ENCODE measurements around the gene ERCC6. TPM values are rescaled to one million over a fixed set of nuclear protein-coding genes. Genes with fewer than 3 reads are reported as not detected.

ERCC6 gene
- total RNA-seq, 1 donor from 2014 or later = 32.7 TPM

DNA sequence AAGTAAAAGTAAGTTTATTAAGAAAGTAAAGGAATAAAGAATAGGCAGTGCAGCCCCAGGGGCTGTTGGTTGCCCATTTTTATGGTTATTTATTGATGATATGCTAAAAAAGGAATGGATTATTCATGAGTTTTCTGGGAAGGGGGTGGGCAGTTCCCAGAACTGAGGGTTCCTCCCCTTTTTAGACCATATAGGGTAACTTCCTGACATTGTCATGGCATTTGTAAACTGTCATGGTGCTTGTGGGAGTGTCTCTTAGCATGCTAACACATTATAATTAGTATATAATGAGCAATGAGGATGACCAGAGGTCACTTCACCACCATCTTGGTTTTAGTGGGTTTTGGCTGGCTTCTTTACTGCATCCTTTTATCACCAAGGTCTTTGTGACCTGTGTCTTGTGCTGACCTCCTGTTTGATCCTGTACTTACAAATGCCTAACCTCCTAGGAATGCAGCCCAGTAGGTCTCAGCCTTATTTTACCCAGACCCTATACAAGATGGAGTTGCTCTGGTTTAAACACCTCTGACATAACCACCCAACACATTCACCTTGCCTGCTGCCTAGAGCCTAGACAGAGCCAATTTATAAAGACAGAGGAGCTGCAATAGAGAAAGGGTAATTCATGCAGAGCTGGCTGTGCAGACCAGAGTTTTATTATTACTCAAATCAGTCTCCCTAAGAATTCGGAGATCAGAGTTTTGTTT lies 10.9 kb upstream of the ERCC6 start:
- intact Hi-C loops (cut with micrococcal nuclease) = no loop called here

DNA sequence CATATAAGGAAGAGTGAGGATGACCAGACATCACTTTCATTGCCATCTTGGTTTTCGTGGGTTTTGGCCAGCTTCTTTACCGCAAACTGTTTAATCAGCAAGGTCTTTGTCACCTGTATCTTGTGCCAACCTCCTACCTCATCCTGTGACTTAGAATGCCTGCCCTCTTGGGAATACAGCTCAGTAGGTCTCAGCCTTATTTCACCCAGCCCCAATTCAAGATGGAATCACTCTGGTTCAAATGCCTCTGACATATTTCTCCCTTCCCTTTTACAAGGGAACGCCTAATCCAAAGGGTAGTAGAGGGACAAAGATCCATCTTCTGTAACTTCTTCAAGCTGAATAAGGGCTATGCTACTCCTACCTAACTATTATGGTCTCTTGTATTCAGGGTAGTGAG lies 4.7 kb upstream of the ERCC6 start:
- intact Hi-C loops (cut with micrococcal nuclease) = no loop called here

DNA sequence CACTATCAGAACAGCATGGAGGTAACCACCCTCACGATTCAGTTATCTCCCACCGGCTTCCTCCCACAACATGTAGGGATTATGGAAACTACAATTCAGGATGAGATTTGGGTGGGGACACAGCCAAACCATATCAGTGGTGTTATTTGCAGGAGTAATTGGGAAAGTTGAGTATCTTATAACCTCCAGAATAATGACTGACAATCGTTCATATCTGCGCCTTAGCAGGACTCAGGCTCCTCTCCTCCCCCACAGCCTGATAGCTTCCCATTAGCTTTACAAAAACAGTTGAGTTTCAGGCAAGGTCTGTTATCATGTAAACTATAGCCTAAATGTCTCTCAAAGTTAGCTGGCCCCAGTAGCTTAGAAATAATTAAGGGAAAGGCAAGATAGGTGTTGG lies 3.4 kb upstream of the ERCC6 start:
- intact Hi-C loops (cut with micrococcal nuclease) = no loop called here

DNA sequence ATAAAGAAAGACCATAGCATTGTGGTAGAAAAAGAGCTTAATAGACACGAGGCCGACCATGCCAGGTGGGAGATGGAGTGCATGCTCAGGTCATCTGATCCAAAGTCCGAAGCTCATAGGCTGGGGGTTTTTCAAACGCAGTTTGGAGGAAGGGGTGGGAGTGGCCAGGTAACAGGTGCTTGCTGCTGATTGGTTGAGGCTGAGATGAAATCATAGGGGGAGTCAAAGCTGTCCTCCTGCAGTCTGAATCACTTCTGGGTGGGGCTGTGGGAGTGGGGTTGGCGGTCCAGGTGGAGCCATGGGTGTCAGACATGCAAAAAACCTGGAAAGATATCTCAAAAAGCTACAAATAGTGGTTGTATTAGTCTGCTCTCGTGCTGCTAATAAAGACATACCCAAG lies 2.8 kb upstream of the ERCC6 start:
- intact Hi-C loops (cut with micrococcal nuclease) = no loop called here

DNA sequence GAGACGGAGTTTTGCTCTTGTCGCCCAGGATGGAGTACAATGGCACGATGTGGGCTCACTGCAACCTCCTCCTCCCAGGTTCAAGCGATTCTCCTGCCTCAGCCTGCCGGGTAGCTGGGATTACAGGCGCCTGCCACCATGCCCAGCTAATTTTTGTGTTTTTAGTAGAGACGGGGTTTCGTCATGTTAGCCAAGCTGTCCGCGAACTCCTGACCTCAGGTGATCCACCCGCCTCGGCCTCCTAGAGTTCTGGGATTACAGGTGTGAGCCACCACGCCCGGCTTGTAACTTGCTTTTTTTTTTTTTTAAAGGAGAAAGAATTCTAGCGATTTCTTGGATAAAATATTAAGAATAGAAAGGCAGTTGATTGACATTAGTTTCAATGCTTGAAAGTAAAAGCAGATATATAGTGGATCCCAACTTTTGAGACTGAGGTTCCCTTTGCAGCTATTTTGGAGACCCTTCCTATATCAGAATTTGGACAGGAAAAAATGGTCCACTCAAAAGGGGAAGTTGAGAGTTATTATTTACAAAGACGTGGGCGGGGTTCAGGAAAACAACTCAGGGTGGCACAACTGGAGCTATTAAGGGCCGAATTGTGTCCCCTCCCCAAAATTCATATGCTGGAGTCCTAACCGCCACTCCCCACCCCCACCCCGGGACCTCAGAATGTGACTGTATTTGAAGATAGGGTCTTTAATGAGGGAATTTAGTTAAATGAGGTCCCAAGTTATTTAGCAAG lies 1.3 kb upstream of the ERCC6 start:
- intact Hi-C loops (cut with micrococcal nuclease) = no loop called here

DNA sequence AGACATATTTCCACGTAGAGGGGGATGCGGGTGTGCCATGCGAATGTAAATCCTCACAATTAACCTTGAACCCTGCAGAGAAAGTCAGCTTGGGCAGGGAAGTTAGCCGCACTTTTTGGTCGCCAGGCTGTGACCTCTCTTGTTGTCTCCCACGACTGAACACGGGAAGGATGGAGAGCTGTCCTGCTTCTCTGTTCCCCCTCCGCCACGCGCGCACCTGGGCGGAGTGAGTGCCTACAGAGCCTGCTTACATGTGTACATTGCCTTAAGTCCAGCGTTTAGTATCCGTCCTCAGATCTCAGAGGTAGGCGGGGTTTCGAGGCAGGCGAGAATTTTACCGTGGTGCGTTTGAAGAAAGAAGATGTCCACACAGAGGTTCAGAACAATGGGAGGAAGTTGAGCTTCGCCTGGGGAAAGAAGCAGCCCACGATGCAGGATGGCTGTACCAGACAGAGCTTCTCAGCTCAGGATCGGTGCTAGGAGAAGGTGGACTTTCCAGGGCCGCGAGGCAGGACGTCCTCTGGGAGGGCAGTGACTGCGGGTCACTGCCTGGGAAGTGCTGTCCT lies 482 bp upstream of the ERCC6 start:
- intact Hi-C loops (cut with micrococcal nuclease) = loop anchor here (1.0 to 10.0 kb wide), 6 partner anchors 29 to 1232 kb away; partner anchors contain the start of genes MAPK8 and TMEM273

DNA sequence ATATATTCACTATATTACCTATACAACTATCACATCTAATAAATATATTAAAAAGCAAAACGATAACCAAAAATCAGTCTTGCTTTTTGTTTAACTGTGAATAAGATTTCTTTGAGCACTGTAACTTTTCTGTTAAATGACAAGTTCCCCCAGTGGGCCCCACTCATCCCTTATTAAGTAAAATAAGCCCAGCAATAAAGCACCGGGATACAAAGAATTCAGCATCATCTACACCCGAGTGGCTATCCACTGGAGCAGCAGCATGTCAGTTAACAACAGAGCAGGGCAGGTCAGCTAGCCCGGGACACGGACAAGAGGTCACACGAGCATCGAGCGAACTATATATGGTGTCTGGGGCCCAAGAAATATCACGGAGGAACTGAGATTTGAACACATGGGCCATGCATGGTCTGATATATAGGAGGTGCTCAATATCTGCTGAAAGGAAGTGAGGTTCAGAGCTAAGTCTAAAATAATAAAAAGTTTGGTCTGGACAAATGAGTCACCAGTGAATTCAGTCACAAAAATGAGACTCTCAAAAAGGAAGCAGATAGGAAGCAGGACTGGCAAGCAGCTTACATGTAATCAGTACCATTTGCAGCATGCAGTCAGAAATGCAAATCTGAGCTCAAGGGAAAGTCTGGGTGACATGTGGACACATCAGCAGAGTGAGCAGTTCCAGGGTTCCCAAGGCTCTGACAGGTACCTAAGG lies 4.1 kb downstream of the ERCC6 start:
- intact Hi-C loops (cut with micrococcal nuclease) = loop anchor here (5.0 to 10.0 kb wide), 2 partner anchors 350 to 1228 kb away; partner anchors contain the start of genes MAPK8 and TMEM273

DNA sequence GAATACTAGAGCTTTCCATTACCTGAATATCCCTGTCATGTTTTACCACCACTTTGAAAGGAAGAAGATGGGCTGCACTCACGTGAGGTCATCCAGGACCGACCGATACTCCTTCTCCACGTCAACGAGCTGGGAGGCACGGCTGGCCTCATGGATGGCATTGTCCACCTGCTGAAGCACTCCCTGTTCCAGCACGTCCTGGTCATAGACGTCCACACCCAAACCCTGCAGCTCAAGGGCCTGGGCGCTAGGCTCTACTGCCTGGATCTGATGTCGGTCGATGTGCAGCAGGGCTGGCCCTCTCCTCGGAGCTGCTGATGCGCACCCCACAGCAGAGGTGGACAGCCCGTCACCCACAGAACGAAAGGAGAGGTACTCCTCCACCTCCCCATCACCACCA lies 6.5 kb downstream of the ERCC6 start:
- intact Hi-C loops (cut with micrococcal nuclease) = loop anchor here (10.0 kb wide), 1 partner anchor 348 kb away; the partner anchor contains the start of gene TMEM273

DNA sequence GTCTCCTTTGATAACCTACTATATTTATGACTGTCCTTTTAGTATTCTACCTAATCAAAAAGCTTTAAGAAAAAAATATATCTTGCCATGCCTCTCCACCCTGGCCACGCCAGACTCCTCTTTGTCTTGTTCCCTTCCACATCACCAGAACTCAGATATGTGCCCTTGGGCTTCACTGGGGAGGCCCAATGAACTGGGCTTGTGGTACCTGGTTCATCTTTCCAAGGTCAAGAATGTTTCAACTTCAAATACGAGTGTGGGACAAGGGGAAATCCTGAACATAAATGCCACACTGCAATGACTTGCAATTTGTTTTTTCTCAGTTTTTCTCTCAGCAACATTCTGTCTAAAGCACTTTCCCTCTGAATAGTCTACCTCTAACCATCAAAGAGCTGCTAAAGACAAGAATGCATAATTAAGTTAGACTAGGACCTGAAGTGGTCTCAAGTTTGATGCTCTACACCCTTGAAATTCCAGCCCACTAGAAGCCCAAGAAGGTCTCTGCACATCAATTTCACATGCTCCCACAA lies 9.9 kb downstream of the ERCC6 start:
- intact Hi-C loops (cut with micrococcal nuclease) = no loop called here

DNA sequence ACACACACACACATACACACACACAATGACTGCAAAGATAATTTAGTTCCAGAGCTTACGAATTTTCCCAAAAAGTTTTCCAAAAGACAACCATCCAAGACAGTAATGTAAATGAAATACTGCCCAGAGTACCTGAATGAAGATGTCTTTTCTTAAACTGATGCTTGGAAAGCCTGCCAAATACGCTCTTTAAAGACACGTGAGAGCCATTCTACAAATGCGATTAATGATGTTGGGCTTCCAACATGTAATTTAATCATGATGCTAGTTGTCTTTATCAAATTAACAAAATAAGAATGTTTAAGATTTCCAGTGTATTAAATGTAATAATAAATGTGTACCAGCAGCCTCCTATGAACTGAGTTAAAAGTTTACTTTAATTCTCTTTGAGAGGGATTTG lies 11.1 kb downstream of the ERCC6 start:
- intact Hi-C loops (cut with micrococcal nuclease) = no loop called here

DNA sequence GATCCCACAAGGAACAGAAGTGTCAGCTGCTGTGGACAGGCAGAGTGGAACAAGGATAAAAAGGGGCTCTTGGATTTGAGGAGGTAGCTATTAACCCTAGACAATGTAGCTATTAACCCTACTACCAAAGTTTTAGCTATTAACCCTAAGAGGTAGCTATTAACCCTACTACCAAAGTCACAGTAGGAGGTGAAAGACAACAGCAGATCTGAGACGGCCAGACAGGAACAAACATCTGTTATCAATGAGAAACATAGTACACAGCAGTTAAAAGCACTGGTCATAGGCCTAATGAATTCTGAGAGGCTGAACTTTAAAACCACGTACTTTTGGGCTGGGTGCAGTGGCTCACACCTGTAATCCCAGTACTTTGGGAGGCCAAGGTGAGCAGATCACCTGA lies 11.9 kb downstream of the ERCC6 start:
- intact Hi-C loops (cut with micrococcal nuclease) = no loop called here

DNA sequence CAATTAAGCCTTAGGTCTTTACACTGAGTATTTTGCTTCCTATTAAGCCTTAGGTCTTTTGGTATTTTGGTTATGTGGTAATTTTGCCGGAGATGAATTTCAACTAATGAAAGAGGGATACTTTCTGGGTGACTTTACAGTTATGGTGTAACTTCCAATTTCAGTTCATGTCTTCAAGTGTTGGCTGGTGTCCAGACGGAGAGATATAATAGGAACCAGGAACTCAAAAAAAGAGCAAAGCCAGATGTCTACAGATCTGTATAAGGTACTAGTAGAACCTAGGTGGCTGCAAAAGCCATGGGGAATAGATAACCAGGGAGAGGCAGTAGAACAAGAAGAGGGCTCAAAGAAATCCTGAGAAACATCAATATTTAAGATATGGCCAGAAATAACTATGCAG lies 12.3 kb downstream of the ERCC6 start:
- intact Hi-C loops (cut with micrococcal nuclease) = no loop called here

DNA sequence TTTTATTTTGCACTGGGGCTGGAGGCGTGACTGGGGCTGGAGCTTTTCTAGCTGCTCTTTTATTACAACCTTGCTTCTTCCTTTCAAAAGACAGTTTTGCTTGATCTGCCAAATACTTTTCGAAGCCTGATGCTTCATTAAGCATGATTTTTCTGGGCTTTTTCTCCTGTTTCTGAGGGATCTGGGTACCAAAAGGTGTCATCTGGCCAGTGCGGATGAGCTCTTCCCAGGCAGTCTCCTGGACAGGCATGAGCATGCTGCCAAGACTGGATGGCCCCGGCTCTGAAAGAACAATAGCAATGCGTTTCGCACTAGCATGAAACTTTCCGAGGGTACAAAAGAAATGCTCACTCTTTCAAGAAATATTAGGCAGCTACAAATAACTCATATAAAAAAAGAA lies 14.4 kb downstream of the ERCC6 start:
- intact Hi-C loops (cut with micrococcal nuclease) = no loop called here

DNA sequence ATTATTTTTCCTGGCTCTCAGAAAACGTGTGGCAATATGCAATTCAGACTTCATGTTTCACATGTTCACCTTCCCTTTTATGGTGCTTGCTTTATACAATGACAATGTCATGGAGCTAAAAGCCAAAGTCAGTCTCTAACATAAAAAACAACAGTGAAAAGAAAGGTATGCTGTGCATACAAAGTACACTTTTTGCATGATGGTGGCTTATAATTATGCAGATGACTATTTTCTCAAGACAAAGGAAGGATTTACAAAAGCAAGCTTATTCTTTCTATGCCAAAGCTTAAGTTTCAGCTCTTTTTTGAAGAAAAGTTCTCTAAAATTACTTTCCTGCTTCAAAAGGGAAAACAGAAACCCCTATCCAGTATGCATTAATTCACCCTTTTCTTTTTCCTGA lies 15.6 kb downstream of the ERCC6 start:
- intact Hi-C loops (cut with micrococcal nuclease) = no loop called here

DNA sequence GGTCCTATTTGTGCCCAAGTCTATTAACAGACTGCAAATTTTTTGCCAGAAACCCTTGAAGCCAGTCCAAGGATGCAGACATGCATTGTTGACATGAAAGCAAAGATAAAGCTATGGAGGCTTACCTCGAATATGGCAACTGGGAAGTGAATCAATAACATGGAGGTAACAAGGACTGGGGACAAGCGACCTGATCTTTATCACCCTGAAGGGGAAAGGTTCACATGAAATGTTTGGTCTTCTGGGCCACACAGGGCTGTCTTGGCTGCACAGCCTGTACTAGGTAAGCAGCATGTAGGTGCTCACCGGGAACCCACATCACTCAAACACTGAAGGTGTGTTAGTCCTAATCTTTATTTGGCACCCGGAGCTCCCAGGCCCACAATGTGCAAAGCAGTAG lies 17.9 kb downstream of the ERCC6 start:
- intact Hi-C loops (cut with micrococcal nuclease) = no loop called here

DNA sequence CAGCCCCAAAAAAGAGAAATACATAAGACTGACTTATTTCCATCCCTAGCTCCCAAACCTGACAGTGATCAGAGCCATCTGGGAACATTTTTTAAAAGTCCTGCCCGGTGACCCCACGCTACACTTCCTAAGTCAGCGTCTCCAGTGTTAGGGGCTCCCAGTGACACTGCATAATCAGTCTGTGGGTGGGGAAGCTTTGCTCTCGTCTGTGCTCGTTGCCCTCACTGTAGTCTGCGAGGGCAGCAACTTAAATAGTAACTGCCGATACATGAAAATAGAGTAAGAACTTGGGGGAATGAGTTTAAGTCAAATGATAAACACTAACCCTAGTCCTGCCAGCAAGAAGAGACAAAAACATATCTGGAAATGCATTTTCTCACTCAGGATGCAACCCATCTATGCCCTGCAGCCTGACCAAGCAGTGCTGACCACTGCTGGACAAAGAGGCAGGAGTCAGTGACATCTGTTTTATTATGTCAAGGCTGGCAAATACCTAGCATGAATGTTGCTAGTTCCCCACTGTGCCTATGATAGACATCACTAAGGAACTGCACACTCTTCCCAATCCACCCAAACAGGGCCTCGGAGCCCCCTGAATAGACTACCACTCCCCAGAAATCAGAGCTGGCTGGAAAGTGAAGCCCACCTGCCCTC lies 18.7 kb downstream of the ERCC6 start:
- intact Hi-C loops (cut with micrococcal nuclease) = no loop called here

DNA sequence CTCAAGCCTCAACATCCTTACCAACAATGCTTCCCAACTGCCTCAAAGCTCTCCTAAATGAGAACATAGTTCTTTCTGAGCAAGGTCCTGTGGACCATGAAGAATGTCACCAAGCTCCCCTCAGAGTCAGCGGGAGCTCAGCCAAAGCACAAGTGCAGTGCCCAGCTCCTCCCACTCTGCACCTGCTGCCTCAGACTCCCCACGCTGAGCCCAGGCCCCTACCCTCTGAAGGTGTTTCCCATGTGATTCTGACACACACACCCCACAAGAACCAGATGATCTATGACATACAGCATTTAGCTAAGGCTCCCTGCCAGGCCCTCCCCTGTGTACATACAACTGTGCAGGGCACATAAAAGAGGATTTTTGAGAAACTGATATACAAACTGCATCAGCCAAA lies 19.2 kb downstream of the ERCC6 start:
- intact Hi-C loops (cut with micrococcal nuclease) = loop anchor here (1.0 to 2.0 kb wide), 3 partner anchors 112 to 861 kb away; no protein-coding TSS in a partner anchor

DNA sequence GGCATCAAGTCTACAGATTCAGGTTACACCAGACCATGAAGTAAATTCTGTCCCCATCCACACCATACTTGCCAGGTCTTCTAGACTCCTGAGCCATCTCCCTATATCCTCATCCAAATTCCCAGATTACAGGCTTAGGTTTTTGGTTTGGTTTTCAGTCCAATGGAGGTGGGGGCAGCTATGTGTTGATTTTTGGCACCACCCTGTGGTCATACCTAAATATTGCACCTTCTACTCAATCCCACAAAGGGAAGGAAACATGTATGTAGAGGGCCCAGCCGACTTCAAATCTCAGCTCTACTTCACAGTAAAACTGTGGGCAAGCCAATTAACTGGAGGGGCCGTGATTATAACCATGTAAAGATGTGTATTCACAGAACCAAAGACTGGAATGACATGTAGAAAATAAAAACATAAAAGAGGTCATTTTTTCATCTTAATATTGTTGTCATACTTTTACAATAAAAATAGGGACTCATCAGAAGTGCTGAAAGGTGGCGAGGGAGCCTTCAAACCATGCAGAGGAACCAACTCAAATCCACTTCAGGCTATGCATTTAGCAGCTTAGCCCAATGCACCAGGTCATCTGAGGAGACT lies 19.8 kb downstream of the ERCC6 start:
- intact Hi-C loops (cut with micrococcal nuclease) = loop anchor here (1.0 to 2.0 kb wide), 3 partner anchors 112 to 860 kb away; no protein-coding TSS in a partner anchor

DNA sequence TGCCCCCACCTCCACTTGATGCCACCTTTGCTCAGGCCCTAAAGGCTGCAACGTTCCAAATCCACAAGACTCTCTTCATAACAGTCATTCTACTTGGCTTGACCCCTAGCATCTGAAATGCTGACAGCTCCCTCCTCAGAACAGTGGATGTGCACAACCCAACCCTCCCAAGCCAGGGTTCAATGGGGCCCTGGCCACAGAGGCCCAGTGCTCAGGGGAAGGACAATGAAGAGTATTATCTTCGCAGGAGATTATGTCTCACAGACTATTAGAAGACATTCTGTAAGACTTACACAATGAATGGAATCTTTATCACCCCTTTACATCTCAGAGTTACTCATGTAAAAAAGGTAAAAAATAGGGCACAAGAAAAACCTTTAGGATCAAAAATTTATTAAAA lies 20.4 kb downstream of the ERCC6 start:
- intact Hi-C loops (cut with micrococcal nuclease) = loop anchor here (2.0 kb wide), 2 partner anchors 538 to 860 kb away; no protein-coding TSS in a partner anchor

DNA sequence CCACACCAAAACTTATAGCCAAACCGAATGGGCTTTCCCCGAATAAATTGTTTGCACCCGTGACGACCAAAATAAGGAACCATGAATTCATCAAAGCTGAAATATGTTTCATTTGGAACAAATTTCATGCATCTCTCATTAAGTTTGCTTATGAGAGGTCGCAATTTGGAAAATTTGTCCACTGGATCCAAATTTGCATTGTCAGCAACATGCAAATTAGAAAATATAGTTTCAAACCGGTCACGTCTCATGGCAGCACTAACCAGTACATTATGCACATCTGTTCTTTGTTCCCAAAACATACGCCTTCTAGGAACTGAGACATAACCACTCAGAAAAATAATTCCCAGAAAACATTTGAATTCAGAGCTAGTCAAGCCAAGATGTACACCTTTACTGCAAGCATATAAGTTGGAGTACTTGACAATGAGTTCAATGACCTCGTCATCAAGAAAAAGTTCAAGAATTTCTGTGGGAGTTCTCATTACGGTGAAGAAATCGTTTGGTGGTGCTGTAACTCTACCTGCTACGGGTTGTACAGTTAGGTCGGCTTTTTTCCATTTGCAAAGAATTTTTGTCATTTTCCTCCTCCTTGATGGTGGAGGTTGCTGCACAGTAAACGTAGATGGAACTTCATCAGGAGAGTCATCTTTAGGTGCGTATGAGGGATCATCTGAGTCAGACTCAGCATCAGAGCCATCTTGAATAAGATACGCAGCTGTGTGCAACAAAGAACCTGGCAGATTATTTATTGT lies 22.5 kb downstream of the ERCC6 start:
- intact Hi-C loops (cut with micrococcal nuclease) = no loop called here

All from T-helper 2 cell treated with Interferon-gamma antibody and Interleukin-4, amounts not matched to agents 100 ng/mL and 5 ng/mL, for 36 hours (primary cell).